SK-N-MC (cell line): ENCODE results near the gene TRANK1.

Experiments used
- EZH2 ChIP-seq: fragments of 200-600 bp; sonication (generic); IDR thresholded peaks from one replicate; pipeline ENCODE4 v1.6.1; 2017; ENCODE audit warnings: antibody characterized with exemption
- POLR2AphosphoS5 ChIP-seq: IDR thresholded peaks from 2 replicates; pipeline ENCODE4 v1.6.1; 2012; ENCODE audit warnings: mild to moderate bottlenecking, low read depth, low read length, borderline replicate concordance

DNA sequence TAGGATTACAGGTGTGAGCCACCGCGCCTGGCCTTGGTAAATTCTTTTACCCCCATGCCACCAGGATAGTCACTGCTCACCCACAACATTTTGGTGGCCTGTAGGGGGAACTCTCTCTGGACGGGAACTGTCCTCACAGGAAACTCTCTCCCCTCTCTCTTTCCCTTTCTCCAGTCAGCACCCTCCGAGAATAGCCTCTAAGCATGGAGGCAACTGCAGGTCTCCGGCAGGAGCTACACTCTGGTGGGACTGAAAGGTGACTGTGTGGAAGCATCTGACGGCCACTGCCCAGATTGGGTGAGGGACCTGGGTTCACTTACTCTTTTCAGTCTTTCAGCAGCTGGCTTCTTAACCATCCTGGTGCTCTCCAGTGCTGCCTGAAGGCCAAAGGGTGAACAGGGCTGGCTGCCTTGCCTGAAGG, 21.3 kb downstream of the TRANK1 start:
- TF ChIP-seq EZH2, result no peak
- TF ChIP-seq POLR2AphosphoS5, result no peak
